K562 (cell line): ENCODE data around the gene PARD6B. TPM values are rescaled to one million over a fixed set of nuclear protein-coding genes. Genes with fewer than 3 reads are reported as not detected.

Source experiments
- ATAC-seq: fragments of 200-7000 bp; cut with Tn5 transposase; 3 replicates; pipeline ENCODE4 v1.9.1; 2020; ENCODE audit warnings: moderate library complexity
- BruUV-seq: library from RNA; stranded (reverse); fragments of 400-500 nt; replicated peaks from 2 replicates; lab custom pipeline; 2021; lab: Mats Ljungman, UMichigan
- CTCF ChIA-PET: fragments of 300-600 bp; formaldehyde crosslinking; extraction: SDS; loops from one replicate; lab custom pipeline; 2021; ENCODE audit warnings: low intra/inter-chr PET ratio; lab: Yijun Ruan, JAX
- POLR2A ChIA-PET: fragments of 300-600, 350-650 bp; sonication (Branson Sonifier 250); formaldehyde crosslinking; extraction: SDS; loops from one replicate; lab custom pipeline; 2021; ENCODE audit warnings: antibody characterized with exemption, inconsistent platforms; lab: Yijun Ruan, JAX
- DNase-seq, 4 experiments: peaks; one replicate each; pipeline versions ENCODE4 v3.0.0 to v3.0.0-alpha.2; 2011 to 2018; ENCODE audit warnings: low spot score in 3 of 4, mixed read lengths in 3 of 4; ENCODE audit errors: extremely low read depth in 1 of 4
- FAIRE-seq: peaks from 2 replicates; lab custom pipeline; 2011; peaks lifted over from hg19 to GRCh38; lab: Jason Lieb, UNC
- H2AFZ ChIP-seq: 2 replicates; pipeline ENCODE4 v1.6.0; 2011; ENCODE audit warnings: low read depth, low read length, control low read depth, inconsistent platforms
- H3K27ac ChIP-seq: fragments of 200-600 bp; 3 replicates; pipeline ENCODE4 v1.8.0; 2011; ENCODE audit warnings: low read depth, mild to moderate bottlenecking, control low read depth, inconsistent platforms, low read length, moderate library complexity, mixed read lengths; ENCODE audit errors: extremely low read depth
- H3K27me3 ChIP-seq, 2 experiments: fragments of 300-600 bp in 1 of 2; 2 replicates in 1 of 2; 3 replicates in 1 of 2; pipeline versions ENCODE4 v1.6.0 to v1.8.0; 2011; ENCODE audit warnings: inconsistent platforms in 2 of 2, low read length in 2 of 2, mild to moderate bottlenecking in 1 of 2, mixed read lengths in 1 of 2, moderate library complexity in 1 of 2; ENCODE audit not compliant: control insufficient read depth in 2 of 2, insufficient read depth in 2 of 2
- H3K36me3 ChIP-seq: fragments of 300-600 bp; 3 replicates; pipeline ENCODE4 v1.8.0; 2011; ENCODE audit warnings: mild to moderate bottlenecking, low read length, inconsistent platforms; ENCODE audit not compliant: control insufficient read depth, insufficient read depth
- H3K4me1 ChIP-seq, 2 experiments: fragments of 200-600 bp in 1 of 2; replicated peaks in 1 of 2; 2 replicates in 1 of 2; 3 replicates in 1 of 2; pipeline versions ENCODE4 v1.5.1 to v1.8.0; 2011; ENCODE audit warnings: inconsistent platforms in 2 of 2, low read length in 2 of 2, mild to moderate bottlenecking in 1 of 2, mixed read lengths in 1 of 2, moderate library complexity in 1 of 2; ENCODE audit not compliant: control insufficient read depth in 2 of 2, insufficient read depth in 2 of 2
- H3K4me2 ChIP-seq: 2 replicates; pipeline ENCODE4 v1.6.1; 2011; ENCODE audit warnings: low read length, control low read depth, inconsistent platforms, mixed read lengths; ENCODE audit not compliant: insufficient read depth
- H3K4me3 ChIP-seq: fragments of 200-600 bp; sonication (generic), shearing (Covaris generic); 2 replicates; pipeline ENCODE4 v1.5.1; 2016; ENCODE audit warnings: control low read depth, inconsistent platforms
- H3K79me2 ChIP-seq: fragments of 200-600 bp; 3 replicates; pipeline ENCODE4 v1.8.0; 2011; ENCODE audit warnings: low read length, inconsistent platforms; ENCODE audit not compliant: control insufficient read depth, insufficient read depth
- H3K9ac ChIP-seq, 2 experiments: 2 replicates each; pipeline versions ENCODE4 v1.6.0 to v1.6.1; 2011; ENCODE audit warnings: low read depth in 2 of 2, low read length in 2 of 2, control low read depth in 1 of 2, inconsistent platforms in 1 of 2, mild to moderate bottlenecking in 1 of 2, mixed read lengths in 1 of 2; ENCODE audit not compliant: insufficient read depth in 1 of 2
- H3K9me1 ChIP-seq: one replicate; pipeline ENCODE4 v1.6.0; 2011; ENCODE audit warnings: inconsistent platforms, mild to moderate bottlenecking, low read length, moderate library complexity; ENCODE audit not compliant: control insufficient read depth, insufficient read depth
- H3K9me3 ChIP-seq: replicated peaks from 2 replicates; pipeline ENCODE4 v1.5.1; 2011; ENCODE audit warnings: low read depth, low read length, inconsistent platforms; ENCODE audit not compliant: control insufficient read depth, insufficient read depth
- H4K20me1 ChIP-seq: replicated peaks from 2 replicates; pipeline ENCODE4 v1.6.1; 2011; ENCODE audit warnings: low read length, inconsistent platforms, mixed read lengths; ENCODE audit not compliant: control insufficient read depth, insufficient read depth
- HDAC6 ChIP-seq: IDR thresholded peaks from 2 replicates; pipeline ENCODE4 v1.6.1; 2012; ENCODE audit warnings: low read depth, mild to moderate bottlenecking, control low read depth, inconsistent platforms, low read length, moderate library complexity
- RUNX1 ChIP-seq: sonication (generic); IDR thresholded peaks from 2 replicates; pipeline ENCODE4 v1.6.1; 2016; ENCODE audit warnings: antibody characterized with exemption, low read depth
- SLC30A9 ChIP-seq: fragments of 250-450 bp; sonication (Bioruptor Pico); IDR thresholded peaks from 2 replicates; pipeline ENCODE4 v1.8.0; 2022; ENCODE audit warnings: mild to moderate bottlenecking, moderate library complexity
- TCF15 ChIP-seq: fragments of 250-450 bp; sonication (Bioruptor Pico); IDR thresholded peaks from 2 replicates; pipeline ENCODE4 v1.8.0; 2022; ENCODE audit warnings: moderate library complexity, mild to moderate bottlenecking, inconsistent platforms
- ZBTB11 ChIP-seq, 3 experiments: fragments of 200-800 bp in 1 of 3; fragments of 250-450 bp in 1 of 3; fragments of 450-650 bp in 1 of 3; sonication (Bioruptor Pico) in 1 of 3; sonication (Bioruptor generic) in 1 of 3; formaldehyde crosslinking in 1 of 3; IDR thresholded peaks; 2 replicates each; pipeline versions ENCODE4 v1.6.1 to v1.8.0; 2016 to 2022; ENCODE audit warnings: mild to moderate bottlenecking in 2 of 3, missing genetic modification characterization in 2 of 3, missing compliant biosample characterization in 1 of 3, moderate library complexity in 1 of 3
- ZNF609 ChIP-seq: sonication (generic); formaldehyde crosslinking; IDR thresholded peaks from 2 replicates; pipeline ENCODE4 v1.8.1; 2023; ENCODE audit warnings: missing genetic modification reagents, mild to moderate bottlenecking, borderline replicate concordance
- WGBS: fragments of 100-300 bp; shearing (Covaris generic); methylation state at CpG from one replicate; pipeline ENCODE4 v1.1.6; 2016; ENCODE audit warnings: low coverage, mixed read lengths; ENCODE audit not compliant: insufficient coverage; ENCODE audit errors: missing lambda C conversion rate; 5-methylcytosine and 5-hydroxymethylcytosine counted together
- in situ Hi-C: fragments of 300-500 bp; cut with MboI; formaldehyde crosslinking; loops from 4 replicates; pipeline ENCODE4 v1.15.0; 2018; ENCODE audit warnings: inconsistent platforms, mixed read lengths
- intact Hi-C: fragments of 100-400 bp; cut with micrococcal nuclease; formaldehyde crosslinking; loops from 2 replicates; pipeline ENCODE4 v1.14.2; 2022
- polyA plus RNA-seq, 8 experiments: library from polyadenylated mRNA; depleted of rRNA in 4 of 8; stranded (reverse) in 5 of 8; unstranded in 3 of 8; fragments of >200 nt; fragmentation: Nextera tagmentation in 2 of 8; fragmentation: Illumina TruSeq in 1 of 8; extraction: Ambion mirVana in 2 of 8; extraction: Trizol in 1 of 8; gene quantifications; 2 replicates each; pipeline versions ENCODE4 v1.2.1 to v1.2.3, GENCODE V29; 2011 to 2014; ENCODE audit warnings: inconsistent platforms in 1 of 8, missing spikeins in 1 of 8
- total RNA-seq, 7 experiments: library from RNA; depleted of rRNA in 6 of 7; stranded (reverse); fragments of >200 nt in 6 of 7; fragmentation: Illumina TruSeq in 2 of 7; extraction: Trizol in 2 of 7; gene quantifications; 2 replicates each; pipeline versions ENCODE4 v1.2.1 to v1.2.3, GENCODE V29; 2011 to 2021; ENCODE audit warnings: low replicate concordance in 1 of 7

The PARD6B gene
- total and polyA plus RNA-seq, 9 of the 15 experiments (the other 6 are each of a cell fraction or from before 2014, with no cell fraction given): 1.7 to 12.3 (median 5.5) TPM

- peak; percentile 52 for FAIRE-seq
Measured at GRCh38 chr20:50774515-50774914, 43.1 kb downstream of the PARD6B start.

More at GRCh38 chr20:50774515-50774914, 43.1 kb downstream of the PARD6B start:
- no peak for ATAC-seq
- Histone ChIP-seq H3K4me2 (no peak overlapping the region), H3K36me3 (no peaks in the 10 kb centered on the region), H3K79me2 (no peaks in the 10 kb centered on the region), H3K9me1 (no peaks in the 10 kb centered on the region), H3K27ac (no peak overlapping the region), H3K9me3 (no peaks in the 10 kb centered on the region), H3K4me1 (peaks cover 4 to 11% of the 10 kb centered on the region in 2 experiments; a peak in 2 of 5 replicates), H3K27me3 (no peaks in the 10 kb centered on the region), H3K4me3 (no peak overlapping the region), H3K9ac (no peak overlapping the region), H2AFZ (0 out of 2 replicates have a peak overlapping the region, but pooled peaks have one; percentile 31), H4K20me1 (no peaks in the 10 kb centered on the region)
- TF ChIP-seq ZBTB11 (CRISPR knock-in tag; IDR thresholded peaks at IDR 0.05): 0 out of 6 replicates have a peak, but pooled peaks of 1 of the 3 experiments have one; percentile 51
- no peak for TF ChIP-seq RUNX1
- no peak for TF ChIP-seq TCF15
- TF ChIP-seq SLC30A9 (CRISPR knock-in tag): no peak
- TF ChIP-seq HDAC6: no peak
- TF ChIP-seq ZNF609: no peak
- POLR2A ChIA-PET: interaction anchor here (1.1 kb wide), 2 partner anchors 14 to 17 kb away, joined by 3 read pairs; no protein-coding TSS in a partner anchor
- no peak for DNase-seq
- no TSS peak for BruUV-seq
- in situ Hi-C loops (no loop called here), intact Hi-C loops (no loop called here)
- CTCF ChIA-PET: interaction anchor here (0.7 kb wide), 1 partner anchor 11 kb away, joined by 3 read pairs; no protein-coding TSS in a partner anchor
- WGBS: 42% methylated on average over 3 of the region's 3 CpGs
